SK-N-SH (cell line): ENCODE results near the gene TPPP.

Experiments used
- CHD2 ChIP-seq: fragments of 150-350 bp; IDR thresholded peaks from 2 replicates; pipeline ENCODE4 v1.6.1; 2018; ENCODE audit warnings: low read length; ENCODE audit not compliant: partially characterized antibody
- CTCF ChIP-seq: fragments of 200-600 bp; sonication (generic); IDR thresholded peaks from 2 replicates; pipeline ENCODE4 v1.6.1; 2017; ENCODE audit warnings: antibody characterized with exemption, mild to moderate bottlenecking, moderate library complexity
- EZH2phosphoT487 ChIP-seq: fragments of 200-600 bp; sonication (generic); IDR thresholded peaks from 2 replicates; pipeline ENCODE4 v1.6.1; 2017; ENCODE audit warnings: low read depth, mixed run types, mild to moderate bottlenecking, antibody characterized with exemption, moderate library complexity, borderline replicate concordance
- GABPA ChIP-seq: IDR thresholded peaks from 2 replicates; pipeline ENCODE4 v1.4.0; 2012; ENCODE audit warnings: low read depth, mild to moderate bottlenecking
- MAX ChIP-seq: IDR thresholded peaks from 2 replicates; pipeline ENCODE4 v1.4.0; 2012; ENCODE audit warnings: low read depth
- MEF2A ChIP-seq: IDR thresholded peaks from 2 replicates; pipeline ENCODE4 v1.4.0; 2012; ENCODE audit warnings: low read depth, borderline replicate concordance
- NRF1 ChIP-seq: IDR thresholded peaks from 2 replicates; pipeline ENCODE4 v1.6.1; 2012; ENCODE audit warnings: low read depth, mild to moderate bottlenecking, low read length
- POLR2AphosphoS5 ChIP-seq: IDR thresholded peaks from 2 replicates; pipeline ENCODE4 v1.6.1; 2012; ENCODE audit warnings: low read depth, low read length
- RAD21 ChIP-seq: IDR thresholded peaks from 2 replicates; pipeline ENCODE4 v1.6.1; 2012; ENCODE audit warnings: mild to moderate bottlenecking, low read length
- SMC3 ChIP-seq: IDR thresholded peaks from 2 replicates; pipeline ENCODE4 v1.6.1; 2012; ENCODE audit warnings: low read depth, low read length, improper control_type of control experiment
- TEAD4 ChIP-seq: IDR thresholded peaks from 2 replicates; pipeline ENCODE4 v1.4.0; 2012; ENCODE audit warnings: mild to moderate bottlenecking, borderline replicate concordance; ENCODE audit not compliant: insufficient read depth
- TF ChIP-seq, protein P1 (sequence below): fragments of 150-350 bp; IDR thresholded peaks from 2 replicates; pipeline ENCODE4 v1.6.1; 2017; ENCODE audit warnings: antibody characterized with exemption, low read length, low read depth, borderline replicate concordance
- TF ChIP-seq, protein P2 (sequence below): IDR thresholded peaks from 2 replicates; pipeline ENCODE4 v1.4.0; 2012; ENCODE audit warnings: low read depth, borderline replicate concordance

DNA sequence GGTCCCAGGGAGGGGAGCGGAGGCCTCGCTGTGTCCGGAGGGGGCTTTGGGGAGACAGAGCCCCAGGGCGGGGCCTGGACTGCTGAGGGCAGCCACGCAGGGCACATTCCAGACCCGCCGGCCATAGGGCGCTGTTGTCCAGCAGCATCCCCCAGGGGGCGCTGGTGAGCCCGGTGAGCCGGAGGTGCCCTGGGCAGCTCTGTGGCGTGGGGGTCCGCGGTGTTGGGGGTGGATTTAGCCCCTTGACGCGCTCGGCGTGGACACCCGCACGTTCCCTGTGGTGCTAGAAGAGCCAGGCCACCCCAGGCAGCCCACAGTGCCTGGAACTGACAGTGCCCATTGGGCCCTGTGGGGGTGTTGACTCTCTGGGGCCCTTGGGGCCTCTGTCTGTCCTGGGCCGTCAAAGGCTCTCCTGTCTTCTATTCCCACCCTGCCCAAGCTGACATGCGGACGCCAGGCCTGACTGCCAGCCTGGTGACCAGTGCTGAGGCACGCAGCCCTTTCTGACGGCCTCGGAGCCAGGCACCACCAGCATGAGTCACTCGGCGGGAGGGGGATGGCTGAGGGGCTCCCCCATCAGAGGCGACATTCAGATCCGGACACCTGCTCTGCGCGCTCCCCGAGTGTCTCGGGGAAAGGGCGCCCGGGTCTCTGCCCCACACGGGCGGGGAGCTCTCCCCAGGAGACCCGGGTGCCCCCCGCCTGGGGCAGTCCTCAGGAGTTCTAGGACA, 23.9 kb downstream of the TPPP start:
- TF ChIP-seq CTCF (peak; percentile 65), EZH2phosphoT487 (no peak), MEF2A (no peak), CHD2 (no peak), MAX (no peak), GABPA (no peak), NRF1 (no peak), RAD21 (0 out of 2 replicates have a peak, but pooled peaks have one; percentile 8), SMC3 (no peak), POLR2AphosphoS5 (no peak), TEAD4 (no peak)
- TF ChIP-seq, protein P1, sequence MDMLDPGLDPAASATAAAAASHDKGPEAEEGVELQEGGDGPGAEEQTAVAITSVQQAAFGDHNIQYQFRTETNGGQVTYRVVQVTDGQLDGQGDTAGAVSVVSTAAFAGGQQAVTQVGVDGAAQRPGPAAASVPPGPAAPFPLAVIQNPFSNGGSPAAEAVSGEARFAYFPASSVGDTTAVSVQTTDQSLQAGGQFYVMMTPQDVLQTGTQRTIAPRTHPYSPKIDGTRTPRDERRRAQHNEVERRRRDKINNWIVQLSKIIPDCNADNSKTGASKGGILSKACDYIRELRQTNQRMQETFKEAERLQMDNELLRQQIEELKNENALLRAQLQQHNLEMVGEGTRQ = no peak
- TF ChIP-seq, protein P2, sequence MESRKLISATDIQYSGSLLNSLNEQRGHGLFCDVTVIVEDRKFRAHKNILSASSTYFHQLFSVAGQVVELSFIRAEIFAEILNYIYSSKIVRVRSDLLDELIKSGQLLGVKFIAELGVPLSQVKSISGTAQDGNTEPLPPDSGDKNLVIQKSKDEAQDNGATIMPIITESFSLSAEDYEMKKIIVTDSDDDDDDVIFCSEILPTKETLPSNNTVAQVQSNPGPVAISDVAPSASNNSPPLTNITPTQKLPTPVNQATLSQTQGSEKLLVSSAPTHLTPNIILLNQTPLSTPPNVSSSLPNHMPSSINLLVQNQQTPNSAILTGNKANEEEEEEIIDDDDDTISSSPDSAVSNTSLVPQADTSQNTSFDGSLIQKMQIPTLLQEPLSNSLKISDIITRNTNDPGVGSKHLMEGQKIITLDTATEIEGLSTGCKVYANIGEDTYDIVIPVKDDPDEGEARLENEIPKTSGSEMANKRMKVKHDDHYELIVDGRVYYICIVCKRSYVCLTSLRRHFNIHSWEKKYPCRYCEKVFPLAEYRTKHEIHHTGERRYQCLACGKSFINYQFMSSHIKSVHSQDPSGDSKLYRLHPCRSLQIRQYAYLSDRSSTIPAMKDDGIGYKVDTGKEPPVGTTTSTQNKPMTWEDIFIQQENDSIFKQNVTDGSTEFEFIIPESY = 0 out of 2 replicates have a peak, but pooled peaks have one; percentile 25
